Psoas muscle (tissue), 8 donors: ENCODE results near the gene ADAMTS3. TPM values are rescaled to one million over a fixed set of nuclear protein-coding genes. Genes with fewer than 3 reads are reported as not detected.

ENCODE experiments used
- ATAC-seq, 4 donors: fragments of 200-7000 bp; cut with Tn5 transposase; one replicate each; pipeline ENCODE4 v1.9.1; 2020; ENCODE audit warnings: moderate library complexity in 3 of 4, mild to moderate bottlenecking in 2 of 4
- DNase-seq, 2 donors: peaks; one replicate each; pipeline ENCODE4 v3.0.0-alpha.2; 2020
- H3K27ac ChIP-seq: fragments of 200-600 bp; one replicate; pipeline ENCODE4 v1.8.0; 2022
- H3K27me3 ChIP-seq, 3 donors: fragments of 200-600 bp in 1 of 3; one replicate each; pipeline versions ENCODE4 v1.6.1 to v1.8.0; 2013 to 2022; ENCODE audit warnings: low read length in 2 of 3, mild to moderate bottlenecking in 2 of 3, moderate library complexity in 1 of 3; ENCODE audit not compliant: insufficient read depth in 3 of 3
- H3K36me3 ChIP-seq, 2 donors: fragments of 200-600 bp in 1 of 2; one replicate each; pipeline versions ENCODE4 v1.6.1 to v1.8.0; 2013 to 2022; ENCODE audit warnings: low read depth in 1 of 2, mild to moderate bottlenecking in 1 of 2, moderate library complexity in 1 of 2; ENCODE audit not compliant: insufficient read depth in 1 of 2
- H3K4me1 ChIP-seq: fragments of 200-600 bp; one replicate; pipeline ENCODE4 v1.8.0; 2022
- H3K4me3 ChIP-seq: fragments of 200-600 bp; one replicate; pipeline ENCODE4 v1.8.0; 2022; ENCODE audit warnings: mild to moderate bottlenecking
- H3K9me3 ChIP-seq: fragments of 200-600 bp; one replicate; pipeline ENCODE4 v1.8.0; 2022
- CTCF ChIP-seq: fragments of 200-600 bp; IDR thresholded peaks from one replicate; pipeline ENCODE4 v1.8.0; 2022; ENCODE audit warnings: antibody characterized with exemption
- WGBS, 3 donors: extraction: QIAGEN DNeasy Blood & Tissue Kit; methylation state at CpG; one replicate each; pipeline versions ENCODE4 v1.1.6 to v1.1.7; 2013; 5-methylcytosine and 5-hydroxymethylcytosine counted together
- intact Hi-C, 2 donors: fragments of 100-400 bp; cut with DNase I; formaldehyde crosslinking; loops; one replicate each; pipeline versions ENCODE4 v1.11.0 to v1.14.2; 2022
- polyA plus RNA-seq, 3 donors: library from polyadenylated mRNA; stranded (reverse); fragments of 200-250 nt; gene quantifications; one replicate each; pipeline ENCODE4 v1.2.3, GENCODE V29; 2013
- total RNA-seq, 4 donors: library from RNA; stranded (reverse); fragmentation: NEBNext Ultra II Directional in 2 of 4; extraction: Animal tissue kit (Norgen Biotek cat#: 25700) in 2 of 4; gene quantifications; one replicate each; pipeline versions ENCODE4 v1.2.1 to v1.2.4, GENCODE V29; 2021 to 2023
- donor health status: healthy with polysubstance abuse.
- donor health status: DM: no; HTN: no; CAD: no; lungs with moderate emphysema.
- donor health status: Bipolar disorder and iron deficiency.
- donor health status: healthy.
- donor health status: DM: yes; HTN: yes; CAD: no.
- donor health status: DM: no; HTN: no; CAD: no.
- donor health status: DM: no; HTN: no; CAD: no.
- donor health status: DM: yes; HTN: yes; CAD: no.

Gene ADAMTS3
- total and polyA plus RNA-seq, 7 donors, result 0.01 to 0.89 (median 0.13) TPM

- H3K9me3 ChIP-seq, result no peaks in the 10 kb centered on the region
- 32 to 50% (median 38%) methylated on average over 1 of the region's 1 CpG for WGBS, 3 donors
- no peak for TF ChIP-seq CTCF
- no peak overlapping the region for H3K27ac ChIP-seq
- no peaks in the 10 kb centered on the region for H3K27me3 ChIP-seq
- no peaks in the 10 kb centered on the region for H3K36me3 ChIP-seq
- intact Hi-C loops, result no loop called here
- ATAC-seq (no peak), DNase-seq (no peak)
- no peak overlapping the region for H3K4me3 ChIP-seq
- no peaks in the 10 kb centered on the region for H3K4me1 ChIP-seq
These were observed 293.6 kb downstream of the ADAMTS3 start for GRCh38 chr4:72275381-72275780.

- intact Hi-C loops, result no loop called here
- 72 to 76% (median 72%) methylated on average over 3 of the region's 3 CpGs for WGBS, 3 donors
- Histone ChIP-seq H3K27me3 (no peaks in the 10 kb centered on the region), H3K4me1 (no peaks in the 10 kb centered on the region), H3K27ac (no peak overlapping the region), H3K4me3 (no peak overlapping the region), H3K36me3 (no peaks in the 10 kb centered on the region), H3K9me3 (no peaks in the 10 kb centered on the region)
- ATAC-seq (no peak), DNase-seq (no peak)
- TF ChIP-seq CTCF, result no peak
These were observed 294.8 kb downstream of the ADAMTS3 start for GRCh38 chr4:72274251-72274650.

GRCh38 chr4:72255269-72255668, 313.8 kb downstream of the ADAMTS3 start:
- H3K9me3 ChIP-seq, result no peaks in the 10 kb centered on the region

GRCh38 chr4:72243641-72244040, 325.4 kb downstream of the ADAMTS3 start:
- H3K27me3 ChIP-seq, result no peaks in the 10 kb centered on the region
- intact Hi-C loops, result no loop called here
- H3K4me1 ChIP-seq, result no peaks in the 10 kb centered on the region
- WGBS, 3 donors, result 35 to 39% (median 38%) methylated on average over 3 of the region's 3 CpGs
- no peaks in the 10 kb centered on the region for H3K36me3 ChIP-seq
- no peak overlapping the region for H3K4me3 ChIP-seq
- no peak for DNase-seq
- no peak for ATAC-seq
- TF ChIP-seq CTCF, result no peak
- H3K9me3 ChIP-seq, result no peaks in the 10 kb centered on the region
- H3K27ac ChIP-seq, result no peak overlapping the region

More at GRCh38 chr4:72255269-72255668, 313.8 kb downstream of the ADAMTS3 start:
- H3K27me3 ChIP-seq, result no peaks in the 10 kb centered on the region
- TF ChIP-seq CTCF, result no peak
- intact Hi-C loops, result no loop called here
- no peaks in the 10 kb centered on the region for H3K36me3 ChIP-seq
- 65 to 88% (median 75%) methylated on average over 1 of the region's 1 CpG for WGBS, 3 donors
- no peak overlapping the region for H3K27ac ChIP-seq
- no peak overlapping the region for H3K4me3 ChIP-seq
- DNase-seq (no peak), ATAC-seq (no peak)
- H3K4me1 ChIP-seq, result no peaks in the 10 kb centered on the region

GRCh38 chr4:72239487-72240116, 329.4 kb downstream of the ADAMTS3 start:
- no peaks in the 10 kb centered on the region for H3K36me3 ChIP-seq
- no peak for TF ChIP-seq CTCF
- H3K4me3 ChIP-seq, result no peak overlapping the region
- no peak for DNase-seq
- no peak overlapping the region for H3K27ac ChIP-seq
- H3K27me3 ChIP-seq, result no peaks in the 10 kb centered on the region
- no peaks in the 10 kb centered on the region for H3K9me3 ChIP-seq
- no peak for ATAC-seq
- intact Hi-C loops, result no loop called here
- no peaks in the 10 kb centered on the region for H3K4me1 ChIP-seq
